ENCODE measurements around the gene THSD4. TPM values are rescaled to one million over a fixed set of nuclear protein-coding genes. Genes with fewer than 3 reads are reported as not detected.

The THSD4 gene
- total and polyA plus RNA-seq, 2 of the 8 experiments (the other 6 are each of a cell fraction or from before 2014, with no cell fraction given): 2.5 to 6.2 TPM

DNA sequence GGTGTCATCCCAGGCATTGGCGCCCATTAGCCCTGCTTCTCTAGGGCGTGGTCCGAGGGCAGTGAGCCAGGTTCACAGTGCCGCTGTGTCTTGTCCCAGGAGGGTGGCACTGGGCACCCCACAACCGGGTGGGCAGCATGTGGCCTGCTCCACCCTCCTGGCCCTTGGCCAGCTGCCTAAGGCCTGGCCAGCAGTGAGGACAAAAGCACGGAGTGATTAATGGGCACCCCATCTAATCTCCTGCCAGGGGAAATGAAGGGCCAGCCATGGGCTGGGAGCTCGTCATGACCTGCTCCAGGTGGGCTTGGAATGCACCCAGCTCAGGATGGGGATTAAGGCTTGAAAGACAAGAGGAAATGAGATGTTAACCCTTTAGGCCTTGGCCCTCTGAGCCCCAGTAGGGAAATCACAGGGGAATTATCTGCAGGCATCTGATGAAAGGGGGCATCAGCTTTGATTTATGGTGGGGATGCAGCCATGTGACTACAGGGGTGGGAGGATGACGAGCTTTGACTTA is 5.2 kb downstream of the THSD4 start:
- ChIA-PET POLR2A (ENCODE audit: partially characterized antibody) (interaction anchor here (0.8 to 1.4 kb wide), 2 partner anchors 9 kb away, joined by 3 read pairs; no protein-coding TSS in a partner anchor), CTCF (ENCODE audit: partially characterized antibody) (interaction anchor here (0.6 to 1.5 kb wide), 8 partner anchors 35 to 742 kb away, joined by 3 to 6 read pairs (median 3); no protein-coding TSS in a partner anchor)
- H2BK15ac ChIP-seq (ENCODE audit: low read length): no peak overlapping the region
- no peak overlapping the region for H3K4ac ChIP-seq (replicated peaks; ENCODE audit: insufficient read length, low read depth, low read length)
- H3K14ac ChIP-seq (ENCODE audit: insufficient read length): no peak overlapping the region
- DNase-seq (ENCODE audit: low read depth in 1 of 2, low spot score in 2 of 2): no peak
- peaks cover 0 to 16% (median 12%) of the 10 kb centered on the region in 4 experiments; a peak in 6 of 7 replicates for H3K27me3 ChIP-seq (replicated peaks in 1 of 4; ENCODE audit: control insufficient read depth in 3 of 4, extremely low read depth in 1 of 4, insufficient read depth in 3 of 4, low read length in 3 of 4)
- no peak overlapping the region for H3K56ac ChIP-seq (replicated peaks; ENCODE audit: insufficient read length, low read depth, low read length)
- peak overlapping the region; percentile 66; the same call in 1 of the 2 replicates for H2BK5ac ChIP-seq (ENCODE audit: low read depth, low read length)
- 85% methylated on average over 8 of the region's 8 CpGs; no CpG with 5 or more reads in 1 of the 2 experiments for WGBS, 2 experiments (ENCODE audit: extremely low coverage in 1 of 2, insufficient coverage in 1 of 2, insufficient read length in 1 of 2, insufficient replicate concordance in 2 of 2, low coverage in 1 of 2, low lambda C conversion rate in 2 of 2, missing lambda C conversion rate in 1 of 2)
- peaks cover 0 to 7% (median 3%) of the 10 kb centered on the region in 4 experiments; a peak in 4 of 7 replicates for H3K4me1 ChIP-seq (replicated peaks in 1 of 4; ENCODE audit: control insufficient read depth in 3 of 4, insufficient read depth in 4 of 4, low read length in 3 of 4)
- no peak overlapping the region for H2AFZ ChIP-seq (ENCODE audit: low read length)
- H2AK5ac ChIP-seq (ENCODE audit: low read depth, low read length): peak overlapping the region; percentile 89; the same call in 1 of the 2 replicates
- H3K4me3 ChIP-seq (ENCODE audit: extremely low read depth in 1 of 4, insufficient read depth in 2 of 4, low read depth in 3 of 4, low read length in 4 of 4): no peak overlapping the region
- H2BK120ac ChIP-seq (replicated peaks; ENCODE audit: low read depth, low read length): no peak overlapping the region
- peak overlapping the region; percentile 34; the same call in 1 of the 2 replicates for H2BK20ac ChIP-seq (ENCODE audit: low read length)
- no peak overlapping the region for H4K91ac ChIP-seq (replicated peaks; ENCODE audit: insufficient read length, low read length)
- peaks cover 0 to 3% of the 10 kb centered on the region in 2 experiments; a peak in 1 of 4 replicates for H3K79me2 ChIP-seq (ENCODE audit: control insufficient read depth in 1 of 2, insufficient read depth in 2 of 2, low read length in 2 of 2)
- peaks cover 6% of the 10 kb centered on the region; the same call in 1 of the 2 replicates for H3K23me2 ChIP-seq (ENCODE audit: low read depth, low read length)
- no peaks in the 10 kb centered on the region for H3K9me3 ChIP-seq (ENCODE audit: insufficient read depth in 2 of 2, low read depth in 1 of 2, low read length in 1 of 2)
- FAIRE-seq: no peak
- H4K5ac ChIP-seq (ENCODE audit: insufficient read length, low read depth, low read length): no peak overlapping the region
- H3K23ac ChIP-seq (ENCODE audit: insufficient read length): no peak overlapping the region
- no peak overlapping the region for H3K9ac ChIP-seq (replicated peaks in 1 of 4; ENCODE audit: extremely low read depth in 1 of 4, low read depth in 3 of 4, low read length in 3 of 4)
- H3K36me3 ChIP-seq (ENCODE audit: control insufficient read depth in 2 of 4, insufficient read depth in 4 of 4, low read length in 3 of 4): no peaks in the 10 kb centered on the region
- H4K20me1 ChIP-seq (replicated peaks in 1 of 2; ENCODE audit: control insufficient read depth in 1 of 2, insufficient read depth in 2 of 2, low read length in 2 of 2): no peaks in the 10 kb centered on the region
- H4K8ac ChIP-seq (ENCODE audit: extremely low read depth, insufficient read depth, low read length): no peak overlapping the region
- TF ChIP-seq CREB1 (IDR thresholded peaks at IDR 0.05) (no peak), TEAD4 (IDR thresholded peaks at IDR 0.05; ENCODE audit: low read depth, low read length) (peak; percentile 68; the same call in 1 of the 2 replicates), SIRT6 (IDR thresholded peaks at IDR 0.05; ENCODE audit: low read length) (no peak), FOSL1 (IDR thresholded peaks at IDR 0.05; ENCODE audit: insufficient read depth, low read depth, low read length) (no peak), TAF7 (optimal IDR thresholded peaks at IDR 0.05; ENCODE audit: borderline replicate concordance, low read depth, low read length) (no peak)
- TF ChIP-seq, protein P1, sequence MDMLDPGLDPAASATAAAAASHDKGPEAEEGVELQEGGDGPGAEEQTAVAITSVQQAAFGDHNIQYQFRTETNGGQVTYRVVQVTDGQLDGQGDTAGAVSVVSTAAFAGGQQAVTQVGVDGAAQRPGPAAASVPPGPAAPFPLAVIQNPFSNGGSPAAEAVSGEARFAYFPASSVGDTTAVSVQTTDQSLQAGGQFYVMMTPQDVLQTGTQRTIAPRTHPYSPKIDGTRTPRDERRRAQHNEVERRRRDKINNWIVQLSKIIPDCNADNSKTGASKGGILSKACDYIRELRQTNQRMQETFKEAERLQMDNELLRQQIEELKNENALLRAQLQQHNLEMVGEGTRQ (IDR thresholded peaks at IDR 0.05; ENCODE audit: low read length): no peak
- H3K27ac ChIP-seq (ENCODE audit: low read depth, low read length): no peak overlapping the region
- H3K18ac ChIP-seq (ENCODE audit: extremely low read depth, low read length): no peak overlapping the region; the same call in 1 of the 2 replicates
- H3K4me2 ChIP-seq (ENCODE audit: insufficient read depth in 1 of 2, low read depth in 2 of 2, low read length in 2 of 2): 0 out of 4 replicates have a peak overlapping the region, but pooled peaks of 1 of the 2 experiments have one; percentile 5
- H3K79me1 ChIP-seq (ENCODE audit: low read depth, low read length): peaks cover 2% of the 10 kb centered on the region; the same call in 1 of the 2 replicates
- no peak overlapping the region for H2BK12ac ChIP-seq (ENCODE audit: low read depth, low read length)

Data from H1 (cell line).